Vagina (tissue), 2 donors: ENCODE data around the gene GALNTL6.

Experiments
- POLR2A ChIP-seq, 2 donors: fragments of 450-650 bp; IDR thresholded peaks; one replicate each; pipeline ENCODE4 v1.6.1; 2017; ENCODE audit warnings: antibody characterized with exemption in 2 of 2, mild to moderate bottlenecking in 2 of 2, moderate library complexity in 2 of 2
- POLR2AphosphoS5 ChIP-seq, 2 donors: sonication (generic); formaldehyde crosslinking; IDR thresholded peaks; one replicate each; pipeline ENCODE4 v1.9.0; 2017; ENCODE audit warnings: antibody characterized with exemption in 2 of 2, mild to moderate bottlenecking in 2 of 2, low read depth in 1 of 2; ENCODE audit not compliant: insufficient read depth in 1 of 2
- TF ChIP-seq, protein P1 (sequence below), 3 experiments: fragments of 450-650 bp in 2 of 3; fragments of 200-600 bp in 1 of 3; sonication (generic) in 1 of 3; IDR thresholded peaks; one replicate each; pipeline ENCODE4 v1.5.1; 2017 to 2019; ENCODE audit warnings: antibody characterized with exemption in 3 of 3, mild to moderate bottlenecking in 2 of 3, moderate library complexity in 2 of 3

DNA sequence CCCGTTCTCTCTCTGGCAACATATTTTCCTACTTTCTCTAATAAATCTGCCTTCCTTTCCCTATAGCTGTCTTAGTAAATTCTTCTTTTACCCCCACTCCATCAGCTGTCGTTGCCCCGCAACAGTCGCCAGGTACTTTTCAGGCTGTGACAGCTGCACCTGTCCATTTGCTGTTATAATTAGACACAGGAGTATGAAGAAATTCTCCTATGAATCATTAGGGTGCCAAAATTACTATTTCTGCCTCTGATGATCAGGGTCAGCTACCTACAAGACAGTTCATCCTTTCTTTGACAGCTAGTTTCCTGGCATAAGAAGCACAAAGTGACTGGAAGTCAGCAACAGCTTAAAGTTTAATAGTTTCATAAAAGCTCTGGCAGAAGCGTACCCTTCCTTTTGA, 19.5 kb upstream of the GALNTL6 start:
- TF ChIP-seq POLR2A (IDR thresholded peaks at IDR 0.05) = no peak
- no peak for TF ChIP-seq POLR2AphosphoS5 (IDR thresholded peaks at IDR 0.05; ENCODE audit: insufficient read depth in 1 of 2, low read depth in 1 of 2)
- TF ChIP-seq, protein P1, sequence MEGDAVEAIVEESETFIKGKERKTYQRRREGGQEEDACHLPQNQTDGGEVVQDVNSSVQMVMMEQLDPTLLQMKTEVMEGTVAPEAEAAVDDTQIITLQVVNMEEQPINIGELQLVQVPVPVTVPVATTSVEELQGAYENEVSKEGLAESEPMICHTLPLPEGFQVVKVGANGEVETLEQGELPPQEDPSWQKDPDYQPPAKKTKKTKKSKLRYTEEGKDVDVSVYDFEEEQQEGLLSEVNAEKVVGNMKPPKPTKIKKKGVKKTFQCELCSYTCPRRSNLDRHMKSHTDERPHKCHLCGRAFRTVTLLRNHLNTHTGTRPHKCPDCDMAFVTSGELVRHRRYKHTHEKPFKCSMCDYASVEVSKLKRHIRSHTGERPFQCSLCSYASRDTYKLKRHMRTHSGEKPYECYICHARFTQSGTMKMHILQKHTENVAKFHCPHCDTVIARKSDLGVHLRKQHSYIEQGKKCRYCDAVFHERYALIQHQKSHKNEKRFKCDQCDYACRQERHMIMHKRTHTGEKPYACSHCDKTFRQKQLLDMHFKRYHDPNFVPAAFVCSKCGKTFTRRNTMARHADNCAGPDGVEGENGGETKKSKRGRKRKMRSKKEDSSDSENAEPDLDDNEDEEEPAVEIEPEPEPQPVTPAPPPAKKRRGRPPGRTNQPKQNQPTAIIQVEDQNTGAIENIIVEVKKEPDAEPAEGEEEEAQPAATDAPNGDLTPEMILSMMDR (IDR thresholded peaks at IDR 0.05) = no peak
